ENCODE results near the gene TBX15. TPM values are rescaled to one million over a fixed set of nuclear protein-coding genes. Genes with fewer than 3 reads are reported as not detected.

Gene TBX15
- total RNA-seq, 1 donor from 2014 or later: 48.4 TPM

- no peak for DNase-seq (ENCODE audit: low read depth)
These were observed 88.8 kb downstream of the TBX15 start for GRCh38 chr1:118899340-118899739.

- peak; percentile 53 for DNase-seq (ENCODE audit: low read depth)
These were observed 89.4 kb downstream of the TBX15 start for GRCh38 chr1:118898712-118899111.

GRCh38 chr1:118896416-118896815 is 91.7 kb downstream of the TBX15 start:
- no peak for DNase-seq (ENCODE audit: low read depth)

GRCh38 chr1:118894836-118895235 is 93.3 kb downstream of the TBX15 start:
- no peak for DNase-seq (ENCODE audit: low read depth)

- DNase-seq (ENCODE audit: low read depth): no peak
These were observed 97.2 kb downstream of the TBX15 start for GRCh38 chr1:118890851-118891384.

GRCh38 chr1:118884946-118885345 is 103.2 kb downstream of the TBX15 start:
- no peak for DNase-seq (ENCODE audit: low read depth)

GRCh38 chr1:118881751-118882150 is 106.4 kb downstream of the TBX15 start:
- peak; percentile 71 for DNase-seq (ENCODE audit: low read depth)

GRCh38 chr1:118878661-118879060 is 109.5 kb downstream of the TBX15 start:
- no peak for DNase-seq (ENCODE audit: low read depth)

- no peak for DNase-seq (ENCODE audit: low read depth)
These were observed 110.3 kb downstream of the TBX15 start for GRCh38 chr1:118877668-118878396.

GRCh38 chr1:118871582-118872171 is 116.5 kb downstream of the TBX15 start:
- DNase-seq (ENCODE audit: low read depth): peak; percentile 91

- DNase-seq (ENCODE audit: low read depth): no peak
These were observed 119.8 kb downstream of the TBX15 start for GRCh38 chr1:118868387-118868786.

- DNase-seq (ENCODE audit: low read depth): no peak
These were observed 121.8 kb downstream of the TBX15 start for GRCh38 chr1:118866330-118866729.

- DNase-seq (ENCODE audit: low read depth): no peak
These were observed 124.5 kb downstream of the TBX15 start for GRCh38 chr1:118863688-118864087.

GRCh38 chr1:118862755-118863154 is 125.4 kb downstream of the TBX15 start:
- DNase-seq (ENCODE audit: low read depth): no peak

GRCh38 chr1:118861216-118861615 is 126.9 kb downstream of the TBX15 start:
- DNase-seq (ENCODE audit: low read depth): peak; percentile 23

- no peak for DNase-seq (ENCODE audit: low read depth)
These were observed 128.1 kb downstream of the TBX15 start for GRCh38 chr1:118859999-118860398.

GRCh38 chr1:118846443-118846842 is 141.7 kb downstream of the TBX15 start:
- DNase-seq (ENCODE audit: low read depth): no peak

- peak; percentile 15 for DNase-seq (ENCODE audit: low read depth)
These were observed 145.5 kb downstream of the TBX15 start for GRCh38 chr1:118842452-118843201.

- no peak for DNase-seq (ENCODE audit: low read depth)
These were observed 146.6 kb downstream of the TBX15 start for GRCh38 chr1:118841521-118841920.

Measured in myocyte (in vitro differentiated cells).